Body of pancreas (tissue), 4 donors: ENCODE results near the gene VSX1. TPM values are rescaled to one million over a fixed set of nuclear protein-coding genes. Genes with fewer than 3 reads are reported as not detected.

Source experiments
- ATAC-seq: fragments of 150-250 bp; one replicate; pipeline ENCODE4 v1.9.1; 2016
- DNase-seq, 4 donors: peaks; one replicate each; pipeline ENCODE4 v3.0.0-alpha.2; 2019
- H3K27ac ChIP-seq, 4 donors: fragments of 200-600 bp; sonication (generic); 1 replicate in 3 of 4; 2 replicates in 1 of 4; pipeline versions ENCODE4 v1.5.1 to v1.6.1; 2016 to 2019; ENCODE audit warnings: mild to moderate bottlenecking in 1 of 4, mixed read lengths in 1 of 4, moderate library complexity in 1 of 4
- H3K27me3 ChIP-seq, 2 donors: fragments of 200-600 bp; sonication (generic); one replicate each; pipeline ENCODE4 v1.6.0; 2016; ENCODE audit warnings: mild to moderate bottlenecking in 1 of 2
- H3K36me3 ChIP-seq, 2 donors: fragments of 200-600 bp; sonication (generic); replicated peaks in 1 of 2; 2 replicates each; pipeline ENCODE4 v1.5.1; 2016; ENCODE audit warnings: low read depth in 2 of 2; ENCODE audit not compliant: insufficient read depth in 1 of 2
- H3K4me1 ChIP-seq: fragments of 200-600 bp; sonication (generic); one replicate; pipeline ENCODE4 v1.6.0; 2016
- H3K4me3 ChIP-seq, 2 donors: fragments of 200-600 bp; sonication (generic); 1 replicate in 1 of 2; 2 replicates in 1 of 2; pipeline ENCODE4 v1.5.1; 2016 to 2019
- H3K9me3 ChIP-seq, 3 donors: fragments of 200-600 bp; sonication (generic); 1 replicate in 2 of 3; 2 replicates in 1 of 3; pipeline ENCODE4 v1.5.1; 2016
- POLR2A ChIP-seq, 3 donors: fragments of 450-650 bp; IDR thresholded peaks; one replicate each; pipeline ENCODE4 v1.6.1; 2016; ENCODE audit warnings: antibody characterized with exemption in 3 of 3, mild to moderate bottlenecking in 2 of 3
- WGBS, 2 donors: methylation state at CpG; one replicate each; pipeline ENCODE4 v1.1.5; 2017; 5-methylcytosine and 5-hydroxymethylcytosine counted together
- intact Hi-C: fragments of 100-400 bp; cut with DNase I; formaldehyde crosslinking; loops from one replicate; pipeline ENCODE4 v1.15.1; 2023
- total RNA-seq, 2 donors: library from RNA; depleted of rRNA; stranded (reverse); fragments of >200 nt; gene quantifications; one replicate each; pipeline ENCODE4 v1.1.0, GENCODE V29; 2016
- TF ChIP-seq, protein P1 (sequence below), 7 experiments: fragments of 450-650 bp in 4 of 7; fragments of 200-600 bp in 3 of 7; sonication (generic) in 3 of 7; IDR thresholded peaks; one replicate each; pipeline ENCODE4 v1.5.1; 2016 to 2019; ENCODE audit warnings: antibody characterized with exemption in 7 of 7

The VSX1 gene
- total RNA-seq, 2 donors from 2014 or later, result 0.66 TPM; not detected in 1

DNA sequence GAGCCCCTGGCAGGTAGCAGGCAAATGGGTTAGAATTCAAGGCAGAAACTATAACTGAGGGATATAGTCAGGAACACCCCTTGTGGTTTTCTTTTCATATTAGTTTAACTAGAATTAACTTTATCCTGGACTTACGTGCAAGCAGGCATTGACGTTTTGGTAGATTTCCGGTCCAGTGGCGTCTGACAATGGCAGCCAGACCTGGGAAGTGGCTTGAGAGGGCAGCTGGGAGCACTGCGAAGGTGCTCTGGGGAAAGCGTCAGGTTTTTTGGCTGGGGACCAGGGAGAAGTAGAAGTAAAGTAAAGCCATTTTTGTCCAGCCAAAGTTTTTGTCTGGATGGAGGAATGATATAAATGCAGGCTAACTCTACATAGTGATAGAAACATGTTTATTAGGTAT, 15.6 kb downstream of the VSX1 start:
- intact Hi-C loops, result no loop called here

DNA sequence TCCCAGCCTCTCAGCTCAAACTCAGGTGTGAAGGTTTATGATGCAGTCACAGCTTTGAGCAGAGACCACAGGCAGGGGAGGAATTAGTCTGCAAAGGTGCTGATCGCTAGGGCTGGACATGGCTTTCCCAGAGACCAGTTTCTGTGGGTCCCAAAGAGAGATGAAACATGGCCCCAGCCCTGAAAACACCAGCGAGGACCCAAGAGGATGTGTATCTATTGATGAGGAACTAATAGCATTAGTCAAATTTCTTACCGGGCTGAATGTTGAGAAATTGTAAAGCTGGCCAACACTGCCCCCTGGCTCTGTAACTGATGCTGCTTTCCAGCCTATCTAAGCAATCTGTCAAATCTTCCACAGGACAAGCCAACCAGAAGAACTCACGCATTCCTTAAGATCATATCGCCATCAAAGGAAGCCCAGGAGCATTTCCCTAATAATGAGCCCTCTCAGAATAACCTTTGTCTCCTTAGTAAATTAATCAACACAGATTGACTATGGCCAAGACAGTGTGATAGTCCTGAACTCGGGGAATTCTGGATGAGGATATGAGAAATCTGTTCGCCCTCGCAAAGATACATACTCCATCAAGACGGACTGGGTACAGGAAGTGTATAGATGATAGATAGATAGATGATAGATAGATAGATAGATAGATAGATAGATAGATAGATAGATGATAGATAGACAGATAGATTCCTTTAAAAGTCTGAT, 16.2 kb downstream of the VSX1 start:
- no peaks in the 10 kb centered on the region for H3K36me3 ChIP-seq
- TF ChIP-seq, protein P1, sequence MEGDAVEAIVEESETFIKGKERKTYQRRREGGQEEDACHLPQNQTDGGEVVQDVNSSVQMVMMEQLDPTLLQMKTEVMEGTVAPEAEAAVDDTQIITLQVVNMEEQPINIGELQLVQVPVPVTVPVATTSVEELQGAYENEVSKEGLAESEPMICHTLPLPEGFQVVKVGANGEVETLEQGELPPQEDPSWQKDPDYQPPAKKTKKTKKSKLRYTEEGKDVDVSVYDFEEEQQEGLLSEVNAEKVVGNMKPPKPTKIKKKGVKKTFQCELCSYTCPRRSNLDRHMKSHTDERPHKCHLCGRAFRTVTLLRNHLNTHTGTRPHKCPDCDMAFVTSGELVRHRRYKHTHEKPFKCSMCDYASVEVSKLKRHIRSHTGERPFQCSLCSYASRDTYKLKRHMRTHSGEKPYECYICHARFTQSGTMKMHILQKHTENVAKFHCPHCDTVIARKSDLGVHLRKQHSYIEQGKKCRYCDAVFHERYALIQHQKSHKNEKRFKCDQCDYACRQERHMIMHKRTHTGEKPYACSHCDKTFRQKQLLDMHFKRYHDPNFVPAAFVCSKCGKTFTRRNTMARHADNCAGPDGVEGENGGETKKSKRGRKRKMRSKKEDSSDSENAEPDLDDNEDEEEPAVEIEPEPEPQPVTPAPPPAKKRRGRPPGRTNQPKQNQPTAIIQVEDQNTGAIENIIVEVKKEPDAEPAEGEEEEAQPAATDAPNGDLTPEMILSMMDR (IDR thresholded peaks at IDR 0.05), result peak; percentile 50 to 92 (median 88)
- no peak for TF ChIP-seq POLR2A (IDR thresholded peaks at IDR 0.05)
- intact Hi-C loops, result no loop called here
- peak; percentile 64 to 76 (median 72) for DNase-seq
- peak overlapping the region in 1 of 4 donors; percentile 18 for H3K27ac ChIP-seq
- H3K4me1 ChIP-seq, result peaks cover 32% of the 10 kb centered on the region
- WGBS, 2 donors, result 9 to 14% methylated on average over 9 of the region's 9 CpGs
- no peaks in the 10 kb centered on the region for H3K9me3 ChIP-seq
- H3K4me3 ChIP-seq, result no peak overlapping the region
- peak; percentile 55 for ATAC-seq
- H3K27me3 ChIP-seq, result no peaks in the 10 kb centered on the region

More for the DNA sequence above, 15.6 kb downstream of the VSX1 start:
- Histone ChIP-seq H3K27ac (peak overlapping the region in 1 of 4 donors; percentile 18), H3K36me3 (no peaks in the 10 kb centered on the region), H3K9me3 (no peaks in the 10 kb centered on the region), H3K4me1 (peaks cover 26% of the 10 kb centered on the region), H3K27me3 (no peaks in the 10 kb centered on the region), H3K4me3 (no peak overlapping the region)
- TF ChIP-seq POLR2A (IDR thresholded peaks at IDR 0.05), result no peak
- TF ChIP-seq, protein P1 (IDR thresholded peaks at IDR 0.05), result no peak
- WGBS, 2 donors, result 19 to 35% methylated on average over 6 of the region's 6 CpGs
- peak; percentile 52 to 76 (median 62) for DNase-seq
- peak; percentile 20 for ATAC-seq

DNA sequence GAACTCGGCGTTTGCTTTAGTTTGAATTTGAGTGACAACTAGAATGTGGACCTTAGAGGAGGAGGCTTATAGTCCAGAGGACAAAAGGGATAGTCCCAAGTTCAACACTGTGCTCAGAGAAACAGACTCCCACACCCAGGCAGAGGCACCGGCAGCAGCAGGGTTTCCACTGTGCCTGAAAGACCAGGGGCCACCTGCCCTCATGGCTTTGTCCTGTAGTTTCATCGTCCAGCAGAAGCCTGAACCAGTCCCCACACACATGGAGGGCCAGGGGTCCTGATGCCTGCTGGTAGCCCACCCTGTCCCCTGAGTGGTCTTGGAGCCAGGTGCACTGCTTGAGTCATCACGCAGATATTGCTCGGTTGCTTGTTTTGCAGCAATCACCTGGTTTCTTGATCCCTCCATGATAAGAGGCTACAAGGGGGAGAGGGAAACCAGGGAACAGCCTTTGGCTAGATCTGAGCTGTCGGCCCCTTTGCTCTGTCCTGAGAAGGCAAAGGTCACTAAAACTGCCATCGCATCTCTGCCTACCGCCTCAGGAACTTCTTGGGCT, 16.8 kb downstream of the VSX1 start:
- Histone ChIP-seq H3K27me3 (no peaks in the 10 kb centered on the region), H3K27ac (no peak overlapping the region), H3K36me3 (no peaks in the 10 kb centered on the region), H3K4me1 (peaks cover 38% of the 10 kb centered on the region), H3K4me3 (no peak overlapping the region), H3K9me3 (no peaks in the 10 kb centered on the region)
- intact Hi-C loops, result no loop called here
- WGBS, 2 donors, result 46 to 57% methylated on average over 9 of the region's 9 CpGs
- DNase-seq (peak in 1 of 4 donors; percentile 10), ATAC-seq (no peak)
- TF ChIP-seq, protein P1 (IDR thresholded peaks at IDR 0.05), result no peak
- no peak for TF ChIP-seq POLR2A (IDR thresholded peaks at IDR 0.05)

DNA sequence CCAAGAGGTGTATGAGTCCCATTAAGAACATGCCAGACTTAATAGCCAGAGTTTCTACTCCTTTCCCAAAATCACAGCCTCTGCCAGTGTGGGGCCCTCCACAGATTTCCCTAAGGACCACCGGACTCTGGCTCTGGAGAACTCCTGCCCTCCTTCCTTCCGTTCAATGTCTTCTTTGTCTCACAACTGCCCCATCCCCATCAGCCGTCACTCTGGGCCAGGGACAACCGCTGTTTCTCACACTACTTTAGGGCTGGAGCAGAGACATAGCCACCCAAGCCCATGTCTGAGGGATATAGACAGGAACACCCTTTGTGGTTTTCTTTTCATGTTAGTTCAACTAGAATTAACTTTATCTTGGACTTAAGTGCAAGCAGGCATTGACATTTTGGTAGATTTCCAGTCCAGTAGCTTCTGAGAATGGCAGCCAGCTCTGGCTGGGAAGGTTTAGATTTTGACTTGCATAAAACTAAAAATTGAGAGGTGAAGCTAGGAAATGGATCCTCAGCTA, 17.3 kb downstream of the VSX1 start:
- H3K9me3 ChIP-seq, result no peaks in the 10 kb centered on the region
- no peak for TF ChIP-seq POLR2A (IDR thresholded peaks at IDR 0.05)
- TF ChIP-seq, protein P1 (IDR thresholded peaks at IDR 0.05), result no peak
- no peak for ATAC-seq
- peak in 1 of 4 donors; percentile 6 for DNase-seq
- intact Hi-C loops, result loop anchor here (5.0 kb wide), 1 partner anchor 67 kb away; no protein-coding TSS in a partner anchor
- WGBS, 2 donors, result 94 to 99% methylated on average over 4 of the region's 4 CpGs
- no peak overlapping the region for H3K27ac ChIP-seq
- H3K4me1 ChIP-seq, result peaks cover 43% of the 10 kb centered on the region
- no peak overlapping the region for H3K4me3 ChIP-seq
- no peaks in the 10 kb centered on the region for H3K27me3 ChIP-seq
- H3K36me3 ChIP-seq, result no peaks in the 10 kb centered on the region
